Vagina (tissue), 2 donors: ENCODE results near the gene REN. TPM values are rescaled to one million over a fixed set of nuclear protein-coding genes. Genes with fewer than 3 reads are reported as not detected.

Experiments used
- DNase-seq, 2 donors: peaks; one replicate each; pipeline ENCODE4 v3.0.0-alpha.2; 2017; ENCODE audit errors: extremely low spot score in 2 of 2
- H3K27ac ChIP-seq: fragments of 200-600 bp; sonication (generic); one replicate; pipeline ENCODE4 v1.5.1; 2019
- H3K27me3 ChIP-seq: fragments of 200-600 bp; sonication (generic); one replicate; pipeline ENCODE4 v1.5.1; 2019
- H3K36me3 ChIP-seq, 2 donors: fragments of 200-600 bp; sonication (generic); one replicate each; pipeline ENCODE4 v1.5.1; 2017 to 2019
- H3K4me1 ChIP-seq: fragments of 200-600 bp; sonication (generic); one replicate; pipeline ENCODE4 v1.5.1; 2019
- H3K4me3 ChIP-seq, 2 donors: fragments of 200-600 bp; sonication (generic); 1 replicate in 1 of 2; 2 replicates in 1 of 2; pipeline ENCODE4 v1.5.1; 2016 to 2019
- H3K9me3 ChIP-seq: fragments of 200-600 bp; sonication (generic); one replicate; pipeline ENCODE4 v1.5.1; 2019
- CTCF ChIP-seq, 3 experiments: fragments of 450-650 bp in 2 of 3; fragments of 200-600 bp in 1 of 3; sonication (generic) in 1 of 3; IDR thresholded peaks; one replicate each; pipeline ENCODE4 v1.5.1; 2017 to 2019; ENCODE audit warnings: antibody characterized with exemption in 3 of 3, mild to moderate bottlenecking in 2 of 3, moderate library complexity in 2 of 3
- POLR2A ChIP-seq, 2 donors: fragments of 450-650 bp; IDR thresholded peaks; one replicate each; pipeline ENCODE4 v1.6.1; 2017; ENCODE audit warnings: antibody characterized with exemption in 2 of 2, mild to moderate bottlenecking in 2 of 2, moderate library complexity in 2 of 2
- POLR2AphosphoS5 ChIP-seq, 2 donors: sonication (generic); formaldehyde crosslinking; IDR thresholded peaks; one replicate each; pipeline ENCODE4 v1.9.0; 2017; ENCODE audit warnings: antibody characterized with exemption in 2 of 2, mild to moderate bottlenecking in 2 of 2, low read depth in 1 of 2; ENCODE audit not compliant: insufficient read depth in 1 of 2
- intact Hi-C: fragments of 100-400 bp; cut with DNase I; formaldehyde crosslinking; loops from one replicate; pipeline ENCODE4 v1.15.1; 2023
- total RNA-seq: library from RNA; depleted of rRNA; stranded (reverse); fragments of >200 nt; gene quantifications from one replicate; pipeline ENCODE4 v1.2.3, GENCODE V29; 2016

The REN gene
- total RNA-seq, 1 donor from 2014 or later = not detected

- no peak for DNase-seq
- no peaks in the 10 kb centered on the region for H3K27me3 ChIP-seq
- TF ChIP-seq CTCF (IDR thresholded peaks at IDR 0.05) (no peak), POLR2AphosphoS5 (IDR thresholded peaks at IDR 0.05; ENCODE audit: insufficient read depth in 1 of 2, low read depth in 1 of 2) (peak in 1 of 2 donors; percentile 42), POLR2A (IDR thresholded peaks at IDR 0.05) (peak in 1 of 2 donors; percentile 23)
Observed at GRCh38 chr1:204151552-204152309, 14.4 kb downstream of the REN start, which contains the start of gene ETNK2. Gene ETNK2, minus strand, starts transcription at chr1:204152044. Its CDS starts 192 bp downstream, at chr1:204151852.

GRCh38 chr1:204150702-204151551 lies 15.2 kb downstream of the REN start:
- H3K27ac ChIP-seq = peak overlapping the region; percentile 92
- intact Hi-C loops = no loop called here

More at GRCh38 chr1:204151552-204152309, 14.4 kb downstream of the REN start, which contains the start of gene ETNK2:
- H3K27ac ChIP-seq = peak within 1 kb of the TSS; percentile 92
- H3K4me3 ChIP-seq = peak within 1 kb of the TSS; percentile 79 to 86
- no peaks in the 10 kb centered on the region for H3K9me3 ChIP-seq
- intact Hi-C loops = no loop called here
- H3K36me3 ChIP-seq = no peaks in the 10 kb centered on the region
- peaks cover 44% of the 10 kb centered on the region for H3K4me1 ChIP-seq

GRCh38 chr1:204149635-204150565 lies 16.2 kb downstream of the REN start:
- Histone ChIP-seq H3K9me3 (no peaks in the 10 kb centered on the region), H3K4me3 (peak overlapping the region in 1 of 2 donors; percentile 86), H3K36me3 (peaks cover 0 to 7% of the 10 kb centered on the region in 2 donors), H3K27ac (peak overlapping the region; percentile 92), H3K27me3 (no peaks in the 10 kb centered on the region), H3K4me1 (peaks cover 41% of the 10 kb centered on the region)
- no peak for TF ChIP-seq CTCF (IDR thresholded peaks at IDR 0.05)
- TF ChIP-seq POLR2AphosphoS5 (IDR thresholded peaks at IDR 0.05; ENCODE audit: insufficient read depth in 1 of 2, low read depth in 1 of 2) = peak in 1 of 2 donors; percentile 47
- no peak for DNase-seq
- intact Hi-C loops = no loop called here

More at GRCh38 chr1:204150702-204151551, 15.2 kb downstream of the REN start:
- TF ChIP-seq POLR2AphosphoS5 (IDR thresholded peaks at IDR 0.05; ENCODE audit: insufficient read depth in 1 of 2, low read depth in 1 of 2) = peak in 1 of 2 donors; percentile 39
- no peak for TF ChIP-seq CTCF (IDR thresholded peaks at IDR 0.05)
- no peak for TF ChIP-seq POLR2A (IDR thresholded peaks at IDR 0.05)
- Histone ChIP-seq H3K36me3 (peaks cover 0 to under 1% of the 10 kb centered on the region in 2 donors), H3K9me3 (no peaks in the 10 kb centered on the region), H3K4me1 (peaks cover 44% of the 10 kb centered on the region), H3K27me3 (no peaks in the 10 kb centered on the region), H3K4me3 (peak overlapping the region; percentile 79 to 86)
- no peak for DNase-seq

- Histone ChIP-seq H3K27ac (peak overlapping the region; percentile 36), H3K9me3 (no peaks in the 10 kb centered on the region), H3K4me3 (peak overlapping the region in 1 of 2 donors; percentile 6), H3K4me1 (peaks cover 38% of the 10 kb centered on the region), H3K27me3 (no peaks in the 10 kb centered on the region), H3K36me3 (peaks cover 0 to 7% of the 10 kb centered on the region in 2 donors)
- no peak for TF ChIP-seq POLR2AphosphoS5 (IDR thresholded peaks at IDR 0.05; ENCODE audit: insufficient read depth in 1 of 2, low read depth in 1 of 2)
- TF ChIP-seq CTCF (IDR thresholded peaks at IDR 0.05) = no peak
- DNase-seq = no peak
- intact Hi-C loops = no loop called here
Observed at GRCh38 chr1:204149107-204149506, 17.0 kb downstream of the REN start.
